ENCODE measurements around the gene USP54. TPM values are rescaled to one million over a fixed set of nuclear protein-coding genes. Genes with fewer than 3 reads are reported as not detected.

Gene USP54
- total and polyA plus RNA-seq, 9 of the 15 experiments (the other 6 are each of a cell fraction or from before 2014, with no cell fraction given) = 3.8 to 40.1 (median 16.9) TPM

GRCh38 chr10:73591935-73592699, 975 bp upstream of the USP54 start:
- in situ Hi-C loops (cut with MboI) (no loop called here), intact Hi-C loops (cut with micrococcal nuclease) (loop anchor here (5.0 kb wide), 1 partner anchor 35 kb away; no protein-coding TSS in a partner anchor)
- POLR2A ChIA-PET = interaction anchor here (0.5 to 1.9 kb wide), 6 partner anchors 9 to 624 kb away, joined by 3 to 10 read pairs (median 4); no protein-coding TSS in a partner anchor
- BruUV-seq (replicated peaks) = no TSS peak
- H3K9me3 ChIP-seq (replicated peaks; ENCODE audit: control insufficient read depth, insufficient read depth, low read depth, low read length) = no peaks in the 10 kb centered on the region
- peak overlapping the region in 1 of 2 experiments; percentile 35; a peak in 1 of 4 replicates for H3K9ac ChIP-seq (ENCODE audit: insufficient read depth in 1 of 2, low read depth in 2 of 2, low read length in 2 of 2)
- no peaks in the 10 kb centered on the region for H3K36me3 ChIP-seq (ENCODE audit: control insufficient read depth, insufficient read depth, low read length)
- no peaks in the 10 kb centered on the region for H3K79me2 ChIP-seq (ENCODE audit: control insufficient read depth, insufficient read depth, low read length)
- H3K9me1 ChIP-seq (ENCODE audit: control insufficient read depth, insufficient read depth, low read length) = no peaks in the 10 kb centered on the region
- ATAC-seq (peak; percentile 95), DNase-seq (ENCODE audit: extremely low read depth in 1 of 4, low spot score in 3 of 4) (peak; percentile 56 to 83 (median 74)), FAIRE-seq (peak; percentile 63)
- no peaks in the 10 kb centered on the region for H4K20me1 ChIP-seq (replicated peaks; ENCODE audit: control insufficient read depth, insufficient read depth, low read length)
- no peaks in the 10 kb centered on the region for H3K27me3 ChIP-seq (ENCODE audit: control insufficient read depth in 2 of 2, insufficient read depth in 2 of 2, low read length in 2 of 2)
- WGBS (ENCODE audit: insufficient coverage, low coverage, missing lambda C conversion rate) = 22% methylated on average over 3 of the region's 3 CpGs
- H3K27ac ChIP-seq (ENCODE audit: extremely low read depth, low read depth, low read length) = peak overlapping the region; percentile 49; the same call in 1 of the 3 replicates
- CTCF ChIA-PET (ENCODE audit: low intra/inter-chr PET ratio) = no interaction called here
- no peak overlapping the region for H3K4me3 ChIP-seq
- 0 out of 2 replicates have a peak overlapping the region, but pooled peaks have one; percentile 51 for H3K4me2 ChIP-seq (ENCODE audit: insufficient read depth, low read length)
- peaks cover 2 to 25% of the 10 kb centered on the region in 2 experiments for H3K4me1 ChIP-seq (replicated peaks in 1 of 2; ENCODE audit: control insufficient read depth in 2 of 2, insufficient read depth in 2 of 2, low read length in 2 of 2)
- peak overlapping the region; percentile 69 for H2AFZ ChIP-seq (ENCODE audit: low read depth, low read length)
- no peak for TF ChIP-seq ZNF253 (CRISPR knock-in tag; conservative IDR thresholded peaks at IDR 0.05)
- no peak for TF ChIP-seq NCOA1 (IDR thresholded peaks at IDR 0.05; ENCODE audit: low read depth)
- peak; percentile 86 for TF ChIP-seq ATF3 (IDR thresholded peaks at IDR 0.05)
- no peak for TF ChIP-seq ATF3 (CRISPR knock-in tag; conservative IDR thresholded peaks at IDR 0.05)
- TF ChIP-seq MYC (IDR thresholded peaks at IDR 0.05; ENCODE audit: low read depth, low read length) = peak; percentile 77; the same call in 1 of the 2 replicates
- no peak; the same call in 1 of the 2 replicates for TF ChIP-seq MYC (CRISPR knock-in tag; IDR thresholded peaks at IDR 0.05; ENCODE audit: borderline replicate concordance, low read depth)
- peak; percentile 3 for TF ChIP-seq HDAC3 (IDR thresholded peaks at IDR 0.05; ENCODE audit: borderline replicate concordance, partially characterized antibody)
- TF ChIP-seq JUND (IDR thresholded peaks at IDR 0.05; ENCODE audit: borderline replicate concordance, low read depth, low read length) = peak; percentile 79
- TF ChIP-seq JUND (tag; IDR thresholded peaks at IDR 0.05; ENCODE audit: borderline replicate concordance, low read depth, low read length) = peak; percentile 68; the same call in 2 of the 3 replicates
- TF ChIP-seq PRDM10 (IDR thresholded peaks at IDR 0.05; ENCODE audit: partially characterized antibody) = no peak
- peak; percentile 32; the same call in 1 of the 2 replicates for TF ChIP-seq EP400 (IDR thresholded peaks at IDR 0.05)
- peak in 1 of 2 experiments; percentile 44; a peak in 1 of 4 replicates for TF ChIP-seq ZNF639 (CRISPR knock-in tag; conservative IDR thresholded peaks at IDR 0.05 in 1 of 2, IDR thresholded peaks at IDR 0.05 in 1 of 2)
- peak; percentile 3 for TF ChIP-seq RBBP5 (IDR thresholded peaks at IDR 0.05; ENCODE audit: borderline replicate concordance, insufficient read depth, low read length, poor library complexity, severe bottlenecking)

Data from K562 (cell line).